Esophagus squamous epithelium (tissue), 5 donors: ENCODE results near the gene MRTO4. TPM values are rescaled to one million over a fixed set of nuclear protein-coding genes. Genes with fewer than 3 reads are reported as not detected.

Source experiments
- DNase-seq: peaks from one replicate; lab custom pipeline; 2025; lab: John Stamatoyannopoulos, UW
- H3K27ac ChIP-seq, 4 donors: fragments of 200-600 bp; sonication (generic); one replicate each; pipeline ENCODE4 v1.5.1; 2016 to 2019; ENCODE audit warnings: mild to moderate bottlenecking in 1 of 4
- H3K27me3 ChIP-seq, 4 donors: fragments of 200-600 bp; sonication (generic); 1 replicate in 3 of 4; 2 replicates in 1 of 4; pipeline versions ENCODE4 v1.5.1 to v1.6.0; 2017 to 2021; ENCODE audit warnings: antibody characterized with exemption in 1 of 4
- H3K36me3 ChIP-seq, 3 donors: fragments of 200-600 bp; sonication (generic); one replicate each; pipeline ENCODE4 v1.5.1; 2016 to 2019
- H3K4me1 ChIP-seq, 3 donors: fragments of 200-600 bp; sonication (generic); one replicate each; pipeline ENCODE4 v1.5.1; 2017 to 2019
- H3K4me3 ChIP-seq, 4 donors: fragments of 200-600 bp; sonication (generic); 1 replicate in 3 of 4; 2 replicates in 1 of 4; pipeline ENCODE4 v1.5.1; 2016 to 2019; ENCODE audit warnings: mild to moderate bottlenecking in 2 of 4, moderate library complexity in 1 of 4
- H3K9me3 ChIP-seq, 3 donors: fragments of 200-600 bp; sonication (generic); one replicate each; pipeline ENCODE4 v1.5.1; 2016 to 2019
- POLR2A ChIP-seq, 4 donors: fragments of 450-650 bp; IDR thresholded peaks; one replicate each; pipeline ENCODE4 v1.6.1; 2017; ENCODE audit warnings: antibody characterized with exemption in 4 of 4, mild to moderate bottlenecking in 4 of 4, moderate library complexity in 3 of 4
- WGBS, 2 donors: methylation state at CpG; one replicate each; pipeline ENCODE4 v1.1.5; 2018; 5-methylcytosine and 5-hydroxymethylcytosine counted together
- intact Hi-C: fragments of 100-400 bp; cut with DNase I; formaldehyde crosslinking; loops from one replicate; pipeline ENCODE4 v1.15.0; 2022
- total RNA-seq, 4 donors: library from RNA; depleted of rRNA; stranded (reverse); fragments of >200 nt; gene quantifications; one replicate each; pipeline ENCODE4 v1.1.0, GENCODE V29; 2016
- TF ChIP-seq, protein P1 (sequence below), 6 experiments: fragments of 450-650 bp in 4 of 6; fragments of 200-600 bp in 2 of 6; sonication (generic) in 2 of 6; IDR thresholded peaks; one replicate each; pipeline ENCODE4 v1.5.1; 2016 to 2019; ENCODE audit warnings: antibody characterized with exemption in 6 of 6, mild to moderate bottlenecking in 4 of 6, moderate library complexity in 4 of 6
- donor health status: DM: yes; HTN: yes; CAD: no.

Gene MRTO4
- total RNA-seq, 4 donors from 2014 or later = 25.4 to 48.3 (median 34.2) TPM

DNA sequence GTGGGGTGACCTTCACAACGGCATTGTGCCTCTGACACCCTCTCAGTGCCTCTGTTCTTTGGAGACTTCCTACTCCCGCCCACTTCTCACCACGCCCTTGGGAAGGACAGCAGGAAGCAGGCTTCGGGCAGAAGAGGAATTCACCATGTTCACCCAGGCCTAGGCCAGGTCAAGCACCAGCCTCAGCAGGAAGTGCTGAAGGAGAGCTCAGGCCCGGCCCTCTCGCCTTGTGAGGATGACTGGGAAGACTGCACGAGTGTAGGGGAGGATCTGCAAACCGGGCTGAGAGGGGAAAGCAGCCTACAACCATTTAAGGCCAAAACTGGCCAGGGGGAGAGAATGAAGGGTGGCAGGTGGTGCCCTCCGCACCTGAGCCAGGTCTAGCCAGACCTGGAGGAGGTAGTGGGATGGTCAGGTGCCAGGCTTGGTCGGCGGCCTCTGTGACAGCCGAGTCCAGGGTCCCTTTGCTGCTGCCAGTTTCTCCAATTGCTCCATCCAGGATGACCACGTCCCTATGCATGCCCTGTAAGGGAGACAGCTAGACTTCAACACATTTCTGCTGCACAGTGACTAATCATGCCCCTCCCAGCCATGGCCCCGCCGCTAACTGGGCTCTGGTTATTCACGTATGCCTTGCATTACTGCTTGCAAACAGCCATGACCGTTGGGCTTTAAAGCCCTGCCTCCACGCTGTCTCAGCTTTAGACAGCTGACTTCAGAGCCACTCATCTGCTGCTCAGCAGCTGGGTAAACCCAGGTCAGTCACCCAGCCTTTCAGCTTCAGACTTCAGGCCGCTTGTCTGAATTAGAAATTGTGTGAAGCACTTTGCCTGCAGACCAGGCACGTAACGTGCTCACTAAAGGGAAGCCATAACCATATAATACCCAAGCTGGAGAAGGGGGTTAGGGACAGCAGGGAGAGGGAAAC, 8.9 kb downstream of the MRTO4 start:
- DNase-seq = no peak
- TF ChIP-seq, protein P1, sequence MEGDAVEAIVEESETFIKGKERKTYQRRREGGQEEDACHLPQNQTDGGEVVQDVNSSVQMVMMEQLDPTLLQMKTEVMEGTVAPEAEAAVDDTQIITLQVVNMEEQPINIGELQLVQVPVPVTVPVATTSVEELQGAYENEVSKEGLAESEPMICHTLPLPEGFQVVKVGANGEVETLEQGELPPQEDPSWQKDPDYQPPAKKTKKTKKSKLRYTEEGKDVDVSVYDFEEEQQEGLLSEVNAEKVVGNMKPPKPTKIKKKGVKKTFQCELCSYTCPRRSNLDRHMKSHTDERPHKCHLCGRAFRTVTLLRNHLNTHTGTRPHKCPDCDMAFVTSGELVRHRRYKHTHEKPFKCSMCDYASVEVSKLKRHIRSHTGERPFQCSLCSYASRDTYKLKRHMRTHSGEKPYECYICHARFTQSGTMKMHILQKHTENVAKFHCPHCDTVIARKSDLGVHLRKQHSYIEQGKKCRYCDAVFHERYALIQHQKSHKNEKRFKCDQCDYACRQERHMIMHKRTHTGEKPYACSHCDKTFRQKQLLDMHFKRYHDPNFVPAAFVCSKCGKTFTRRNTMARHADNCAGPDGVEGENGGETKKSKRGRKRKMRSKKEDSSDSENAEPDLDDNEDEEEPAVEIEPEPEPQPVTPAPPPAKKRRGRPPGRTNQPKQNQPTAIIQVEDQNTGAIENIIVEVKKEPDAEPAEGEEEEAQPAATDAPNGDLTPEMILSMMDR (IDR thresholded peaks at IDR 0.05) = no peak
- TF ChIP-seq POLR2A (IDR thresholded peaks at IDR 0.05) = no peak
- H3K9me3 ChIP-seq = no peaks in the 10 kb centered on the region
- peak overlapping the region; percentile 38 to 73 (median 54) for H3K27ac ChIP-seq
- WGBS, 2 donors = 55 to 58% methylated on average over 11 to 15 of the region's 21 CpGs
- H3K4me1 ChIP-seq = peaks cover 0 to 10% (median 0%) of the 10 kb centered on the region in 3 donors
- no peak overlapping the region for H3K4me3 ChIP-seq
- no peaks in the 10 kb centered on the region for H3K27me3 ChIP-seq
- H3K36me3 ChIP-seq = peaks cover 16 to 51% (median 22%) of the 10 kb centered on the region in 3 donors
- intact Hi-C loops = no loop called here

DNA sequence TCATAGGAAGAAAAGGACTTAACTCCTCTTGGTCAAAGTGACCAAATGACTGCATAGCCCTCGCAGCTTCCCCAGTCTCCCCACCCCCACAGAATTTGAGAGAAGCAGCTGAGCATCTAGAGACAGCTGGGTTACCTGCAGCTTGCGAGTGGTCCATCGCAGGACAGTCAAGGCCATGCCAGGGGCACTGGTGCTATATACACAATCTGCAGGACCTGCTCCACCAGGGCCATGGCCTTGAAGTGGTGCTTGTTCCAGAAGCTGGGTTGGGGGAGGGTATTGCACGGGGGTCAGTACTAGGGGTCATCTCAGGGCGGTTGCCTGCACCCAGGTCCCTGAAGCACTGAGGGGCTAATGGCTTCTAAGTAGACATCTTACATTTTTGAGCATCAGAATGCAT, 10.4 kb downstream of the MRTO4 start:
- DNase-seq = no peak
- Histone ChIP-seq H3K4me1 (peaks cover 0 to 10% (median 0%) of the 10 kb centered on the region in 3 donors), H3K27ac (no peak overlapping the region), H3K9me3 (no peaks in the 10 kb centered on the region), H3K27me3 (no peaks in the 10 kb centered on the region), H3K4me3 (no peak overlapping the region), H3K36me3 (peaks cover 16 to 36% (median 18%) of the 10 kb centered on the region in 3 donors)
- 69 to 96% methylated on average over 2 to 3 of the region's 5 CpGs for WGBS, 2 donors
- TF ChIP-seq, protein P1 (IDR thresholded peaks at IDR 0.05) = no peak
- no peak for TF ChIP-seq POLR2A (IDR thresholded peaks at IDR 0.05)
- intact Hi-C loops = no loop called here

DNA sequence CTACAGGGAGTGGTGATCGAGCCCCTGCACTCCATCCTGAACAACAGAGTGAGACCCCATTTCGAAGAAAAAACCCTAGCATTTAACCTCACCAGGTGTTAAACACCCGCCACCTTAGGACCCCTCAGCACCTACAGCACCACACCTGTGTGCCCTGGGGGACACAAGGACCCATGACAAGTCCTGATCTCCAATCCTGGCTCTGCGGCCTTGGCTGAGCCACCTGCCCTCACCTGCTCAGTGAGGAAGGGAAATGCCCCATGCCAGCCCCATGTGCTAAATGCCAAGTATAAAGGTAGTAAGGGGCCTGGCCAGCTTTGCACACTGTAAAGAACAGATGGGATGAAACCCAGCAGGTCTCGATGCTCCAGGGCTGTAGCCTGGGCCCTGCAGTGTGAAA, 11.1 kb downstream of the MRTO4 start:
- WGBS, 2 donors = 74 to 89% methylated on average over 4 of the region's 5 CpGs
- Histone ChIP-seq H3K36me3 (peaks cover 12 to 29% (median 13%) of the 10 kb centered on the region in 3 donors), H3K9me3 (no peaks in the 10 kb centered on the region)

DNA sequence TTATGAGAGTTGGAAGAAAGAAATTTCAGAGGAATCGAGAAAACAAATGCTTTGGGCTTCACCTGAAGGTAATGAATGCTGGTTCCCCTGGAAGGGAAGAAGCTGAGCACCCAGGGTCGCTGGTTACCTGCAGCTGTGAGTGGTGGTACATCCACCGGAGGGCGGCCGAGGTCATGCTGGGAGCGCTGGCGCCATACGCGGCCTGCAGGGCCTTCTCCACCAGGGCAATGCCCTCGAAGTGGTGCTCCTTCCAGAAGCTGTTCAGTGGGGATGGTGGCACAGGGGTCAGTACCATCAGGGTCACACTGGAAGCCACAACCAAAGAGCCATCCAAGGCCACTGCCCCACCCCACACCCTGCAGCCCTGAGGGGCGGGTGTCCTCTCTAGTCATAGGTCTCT, 16.8 kb downstream of the MRTO4 start:
- Histone ChIP-seq H3K9me3 (no peaks in the 10 kb centered on the region), H3K4me3 (no peak overlapping the region), H3K4me1 (peaks cover 0 to 6% (median 0%) of the 10 kb centered on the region in 3 donors), H3K36me3 (no peaks in the 10 kb centered on the region), H3K27ac (no peak overlapping the region), H3K27me3 (peaks cover 0 to 1% (median 0%) of the 10 kb centered on the region in 4 donors)
- DNase-seq = no peak
- 78 to 82% methylated on average over 5 to 10 of the region's 11 CpGs for WGBS, 2 donors
- intact Hi-C loops = no loop called here
- TF ChIP-seq, protein P1 (IDR thresholded peaks at IDR 0.05) = no peak
- TF ChIP-seq POLR2A (IDR thresholded peaks at IDR 0.05) = no peak

More for the DNA sequence above, 11.1 kb downstream of the MRTO4 start:
- Histone ChIP-seq H3K27ac (no peak overlapping the region), H3K4me3 (no peak overlapping the region), H3K4me1 (peaks cover 0 to 10% (median 0%) of the 10 kb centered on the region in 3 donors), H3K27me3 (no peaks in the 10 kb centered on the region)
- TF ChIP-seq, protein P1 (IDR thresholded peaks at IDR 0.05) = no peak
- no peak for TF ChIP-seq POLR2A (IDR thresholded peaks at IDR 0.05)
- intact Hi-C loops = no loop called here
- no peak for DNase-seq
